Right lobe of liver (tissue), 4 donors: Measurements from ENCODE around the gene GRAMD2B.

Source experiments
- CTCF ChIP-seq, 4 donors: fragments of 200-600 bp in 3 of 4; fragments of 450-650 bp in 1 of 4; IDR thresholded peaks; one replicate each; pipeline versions ENCODE4 v1.5.1 to v1.8.0; 2016 to 2022; ENCODE audit warnings: antibody characterized with exemption in 4 of 4, mild to moderate bottlenecking in 2 of 4
- POLR2A ChIP-seq: fragments of 450-650 bp; IDR thresholded peaks from one replicate; pipeline ENCODE4 v1.6.1; 2017; ENCODE audit warnings: antibody characterized with exemption, mild to moderate bottlenecking
- donor health status: DM: no; HTN: no; CAD: no.
- donor health status: DM: no; HTN: no; CAD: no.
- donor health status: DM: no; HTN: yes; CAD: no.

GRCh38 chr5:126472538-126472889, 49.3 kb downstream of the GRAMD2B start:
- TF ChIP-seq CTCF (IDR thresholded peaks at IDR 0.05) = no peak
- TF ChIP-seq POLR2A = no peak
